GM18526 (cell line): ENCODE measurements around the gene MLEC.

Experiments
- POLR2A ChIP-seq: IDR thresholded peaks from 3 replicates; pipeline ENCODE4 v1.6.1; 2011; ENCODE audit not compliant: insufficient read length; ENCODE audit errors: extremely low read depth

Gene MLEC

DNA sequence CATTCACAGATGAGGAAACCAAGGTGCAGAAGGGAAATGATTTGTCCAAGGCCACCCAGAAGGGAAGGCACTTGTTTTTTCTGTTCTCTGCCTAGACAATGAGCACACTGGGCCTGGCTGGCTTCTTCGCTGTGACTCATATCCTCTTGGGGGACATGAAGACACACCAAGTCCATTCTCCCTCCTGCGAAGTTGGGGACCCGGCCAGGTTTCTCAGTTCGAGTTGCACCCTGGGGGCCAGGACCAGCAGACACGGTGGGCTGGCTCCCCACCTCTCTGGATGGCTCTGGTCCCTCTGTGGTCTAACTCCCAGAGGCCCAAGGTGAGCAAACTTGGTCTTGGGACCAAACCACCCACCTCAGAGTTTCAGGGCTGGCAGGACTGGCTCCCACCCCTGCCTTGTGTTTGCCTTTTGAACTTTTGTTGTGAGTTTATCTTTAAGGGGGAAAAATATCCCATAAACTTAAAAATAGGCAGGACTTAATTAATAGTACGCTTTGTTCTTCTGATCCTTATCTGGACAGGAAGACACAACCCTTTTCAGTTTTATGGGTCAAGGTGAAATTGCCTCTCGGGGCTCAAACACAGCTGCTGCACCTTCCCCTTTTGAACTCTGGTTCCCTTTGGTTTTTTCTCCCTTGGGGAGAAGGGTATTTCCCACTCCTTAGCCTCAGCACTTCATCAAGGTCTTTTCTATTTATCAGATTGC is 9.0 kb upstream of the MLEC start:
- TF ChIP-seq POLR2A: no peak

DNA sequence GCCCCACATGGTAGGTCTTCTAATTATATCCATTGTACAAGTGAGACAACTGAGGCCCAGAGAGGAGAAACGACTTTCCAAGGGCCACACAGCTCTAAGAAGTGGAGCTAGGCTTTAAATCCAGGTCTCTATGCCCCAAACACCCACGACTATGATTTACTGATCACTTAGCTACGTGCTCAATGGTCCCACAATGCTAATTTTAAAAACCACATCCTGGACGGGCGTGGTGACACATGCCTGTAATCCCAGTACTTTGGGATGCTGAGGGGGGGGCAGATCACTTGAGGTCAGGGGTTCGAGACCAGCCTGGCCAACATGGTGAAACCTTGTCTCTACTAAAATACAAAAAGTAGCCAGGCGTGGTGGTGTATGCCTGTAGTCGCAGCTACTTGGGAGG is 8.4 kb upstream of the MLEC start:
- no peak for TF ChIP-seq POLR2A

DNA sequence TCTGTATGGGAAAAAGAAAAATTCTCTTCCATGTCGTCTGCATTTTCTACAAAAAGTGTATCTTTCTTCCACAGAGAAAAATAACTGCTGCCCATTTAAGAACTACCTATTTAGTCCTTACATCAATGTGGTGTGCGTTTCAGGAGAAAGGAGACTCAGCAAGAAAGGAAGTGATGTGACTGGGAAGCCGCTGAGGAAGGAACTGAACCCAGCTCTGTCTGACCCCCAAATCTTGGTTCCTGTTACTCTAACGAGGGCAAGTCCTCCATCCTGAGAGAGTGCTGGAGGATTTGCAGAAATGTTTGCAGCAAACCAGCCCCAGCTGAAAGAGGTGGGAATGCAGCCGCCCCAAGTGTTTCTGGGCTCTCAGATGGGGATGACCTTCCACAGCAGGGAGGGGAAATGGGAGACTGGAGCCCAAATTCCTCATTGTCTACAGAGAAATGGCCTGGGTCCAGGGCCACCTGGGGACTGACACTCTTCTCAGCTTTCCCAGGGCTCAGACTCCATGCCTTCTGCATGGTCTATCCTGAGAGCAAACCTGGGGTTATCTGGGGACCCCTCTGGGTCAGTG is 6.7 kb upstream of the MLEC start:
- TF ChIP-seq POLR2A: no peak

DNA sequence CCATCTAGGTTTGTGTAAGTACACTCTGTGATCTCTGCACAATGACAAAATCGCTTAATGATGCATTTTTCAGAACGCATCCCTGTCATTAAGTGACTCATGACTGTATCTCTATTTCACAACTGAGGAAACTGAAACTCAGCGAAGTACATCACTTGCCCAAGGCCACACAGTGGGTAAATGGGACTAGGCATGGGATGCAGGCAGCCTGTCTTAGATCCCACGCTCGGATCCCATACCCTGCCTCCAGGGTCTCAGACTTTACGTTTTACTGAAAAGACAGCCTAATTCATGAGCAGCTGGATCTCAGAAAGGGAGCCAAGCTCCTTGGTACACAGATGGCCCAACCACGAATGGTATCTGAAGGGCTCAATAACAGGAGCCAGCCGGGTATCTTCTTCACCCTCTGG is 2.4 kb upstream of the MLEC start:
- no peak for TF ChIP-seq POLR2A

DNA sequence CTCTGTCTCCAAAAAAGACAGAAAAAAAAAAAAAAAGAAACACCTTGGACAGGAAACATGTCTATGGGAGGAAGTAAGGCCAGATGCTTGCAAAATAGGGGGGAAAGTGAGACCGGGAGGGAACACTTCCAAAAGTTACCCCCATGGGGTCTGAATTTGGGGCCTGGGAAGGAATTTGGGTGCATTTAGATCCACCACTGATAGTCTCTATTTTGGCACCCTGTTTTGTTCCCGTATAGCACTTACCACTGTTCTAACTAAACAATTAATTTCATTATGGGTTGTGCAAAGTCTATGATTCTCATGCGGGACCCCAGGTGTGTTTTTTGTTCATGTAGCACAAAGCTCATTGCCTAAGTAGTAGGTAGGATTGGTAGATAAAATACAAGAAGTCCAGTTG is 1.4 kb upstream of the MLEC start:
- no peak for TF ChIP-seq POLR2A

DNA sequence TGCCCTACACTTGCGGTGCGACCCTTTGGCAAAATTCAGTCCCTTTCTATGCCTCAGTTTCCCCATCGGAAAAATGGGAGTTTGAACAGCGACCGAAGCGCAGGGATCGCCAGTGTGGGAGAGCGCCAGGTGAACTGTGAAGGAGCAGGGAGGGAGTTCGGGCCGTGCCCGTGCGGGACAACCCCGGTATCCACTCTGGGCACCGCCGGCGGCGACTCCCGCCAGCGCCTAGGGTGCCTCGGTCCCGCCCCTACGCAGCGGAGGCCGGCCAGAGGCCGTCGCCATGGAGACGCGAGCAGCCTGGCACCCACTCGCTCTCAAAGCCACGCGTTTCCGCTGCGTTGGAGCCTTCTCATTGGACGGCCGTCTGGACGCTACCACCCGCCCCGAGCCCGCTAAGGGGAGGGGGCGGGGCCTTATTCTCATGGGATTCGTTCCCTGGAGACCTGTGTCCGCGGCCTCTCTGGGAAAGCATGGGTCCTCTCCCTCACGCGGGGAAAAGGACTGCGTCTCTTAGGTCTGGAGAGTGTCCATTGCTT is 729 bp upstream of the MLEC start:
- TF ChIP-seq POLR2A: peak; percentile 77

DNA sequence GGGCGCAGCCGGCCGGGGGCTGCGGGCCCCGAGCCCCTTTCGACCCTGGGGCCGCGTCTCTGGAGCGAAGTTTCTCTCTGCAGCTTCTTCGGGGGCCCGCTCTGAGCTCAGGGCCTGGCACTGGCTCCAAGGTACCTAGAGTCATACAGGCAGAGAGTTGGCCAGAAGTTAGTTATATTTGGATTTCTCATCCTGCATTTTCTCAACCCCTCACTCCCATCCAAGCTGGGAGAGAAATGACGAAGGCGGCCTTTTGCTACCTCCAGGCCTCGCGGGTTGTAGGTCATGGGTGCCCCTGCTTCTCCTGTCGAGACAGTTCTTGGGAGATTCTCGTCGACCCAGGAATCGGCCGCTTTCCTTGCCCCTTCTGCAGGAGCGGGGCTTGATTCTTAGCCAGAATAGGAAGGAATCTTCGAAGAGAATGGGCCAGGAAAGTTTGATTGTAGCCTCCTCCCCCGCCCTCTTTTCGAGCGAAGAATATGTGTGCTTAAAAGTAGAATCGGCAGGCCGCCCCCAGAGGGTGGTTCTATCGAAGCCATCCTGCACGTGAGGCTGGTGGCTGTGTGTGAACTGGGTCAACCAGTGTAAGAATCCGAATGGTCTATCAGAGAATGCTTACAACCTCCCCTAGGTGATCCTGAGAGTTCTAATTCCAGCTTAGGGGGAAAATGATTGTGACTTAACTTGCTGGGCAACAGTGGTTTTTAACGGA is 785 bp downstream of the MLEC start:
- TF ChIP-seq POLR2A: no peak

DNA sequence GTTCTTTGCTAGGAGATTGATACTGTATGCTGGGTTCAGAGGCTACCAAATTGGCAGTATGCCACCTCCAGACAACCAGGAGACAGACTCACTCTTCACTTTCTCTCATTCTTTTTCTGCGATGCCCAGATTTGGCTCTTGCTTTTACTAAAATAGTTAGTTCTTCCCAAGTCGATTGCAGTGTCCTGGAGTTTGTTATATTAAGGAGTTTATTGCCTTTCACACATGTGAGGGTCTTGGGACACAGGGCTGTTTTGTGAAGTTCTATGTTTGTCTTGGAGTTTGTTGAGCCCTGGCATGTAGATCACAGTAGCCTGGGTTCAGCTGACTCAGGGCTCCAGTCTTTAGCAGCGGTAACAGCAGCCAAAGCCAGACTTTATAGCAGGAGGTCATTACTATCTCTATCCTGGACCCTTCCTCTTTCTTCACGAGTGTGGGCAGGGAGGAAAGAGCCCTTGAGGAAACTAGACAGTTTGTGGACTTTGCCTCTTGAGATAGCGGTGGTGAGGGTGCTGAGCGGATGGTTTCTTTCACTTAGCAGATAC is 1.6 kb downstream of the MLEC start:
- TF ChIP-seq POLR2A: no peak

DNA sequence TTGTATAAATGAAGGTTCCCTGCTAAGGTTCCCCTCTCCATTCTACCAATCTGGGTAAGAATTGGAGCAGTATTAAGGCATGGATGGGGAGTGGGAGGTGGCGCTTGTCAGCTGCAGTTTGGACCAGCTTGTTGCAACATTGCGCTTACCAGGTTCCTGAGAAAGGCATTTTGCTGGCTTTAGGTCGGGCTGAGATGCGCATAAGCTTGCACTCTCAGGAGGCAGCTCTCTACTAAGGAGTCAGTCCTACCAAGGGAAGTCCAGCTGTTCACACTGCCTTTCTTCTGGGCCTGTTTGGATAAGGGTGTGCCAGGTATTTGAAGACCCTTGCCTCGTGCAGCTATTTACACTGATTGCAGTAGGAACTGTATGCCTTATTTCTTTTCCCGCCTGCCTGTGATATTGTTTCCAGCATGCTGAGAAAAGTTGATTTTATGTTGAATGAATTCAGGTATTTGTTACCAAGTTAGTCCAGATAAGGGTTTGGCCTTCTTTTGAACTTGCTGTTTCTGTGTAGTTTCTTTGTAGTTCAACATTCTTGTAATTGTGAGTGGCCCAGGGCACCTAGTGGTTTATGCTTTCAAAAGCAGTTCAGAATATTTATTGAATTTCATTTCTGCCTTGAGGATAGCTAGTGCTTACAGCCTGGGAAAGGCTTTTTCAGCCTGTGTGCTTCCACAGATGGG is 2.6 kb downstream of the MLEC start:
- TF ChIP-seq POLR2A: no peak

DNA sequence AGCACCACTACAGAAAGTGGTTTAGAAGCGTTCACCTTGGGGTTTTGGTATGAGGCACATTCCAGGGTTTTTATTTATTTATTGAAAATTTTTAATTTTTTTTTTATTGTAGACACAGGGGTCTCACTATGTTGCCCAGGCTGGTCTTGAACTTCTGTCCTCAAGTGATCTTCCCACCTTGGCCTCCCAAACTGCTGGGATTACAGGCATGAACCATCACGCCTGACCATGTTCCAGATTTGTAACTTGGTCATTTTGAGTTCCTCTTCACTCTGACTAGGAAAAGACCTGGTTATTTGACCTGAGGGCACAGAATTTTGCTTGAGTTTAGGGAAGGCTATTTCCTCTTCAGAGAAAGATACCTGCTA is 3.1 kb downstream of the MLEC start:
- no peak for TF ChIP-seq POLR2A

DNA sequence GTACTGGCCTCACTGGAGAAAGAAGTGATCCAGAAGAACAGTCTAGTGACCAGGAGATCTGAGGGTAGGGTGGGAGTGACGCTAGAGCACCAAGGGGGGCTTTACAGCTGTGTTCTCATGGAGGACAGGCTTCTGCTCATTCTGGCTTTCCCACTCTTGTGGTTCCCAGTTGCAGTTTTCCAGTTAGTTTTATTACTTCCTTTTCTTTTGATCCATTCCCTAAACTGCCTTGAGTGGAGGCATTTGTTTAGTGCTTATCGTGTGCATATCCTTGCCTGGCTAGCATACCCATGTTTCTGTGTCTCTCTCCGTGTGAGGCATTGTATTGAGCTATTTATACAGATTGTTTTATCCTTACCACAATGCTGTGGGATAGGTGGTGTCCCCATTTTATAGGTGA is 4.0 kb downstream of the MLEC start:
- no peak for TF ChIP-seq POLR2A

DNA sequence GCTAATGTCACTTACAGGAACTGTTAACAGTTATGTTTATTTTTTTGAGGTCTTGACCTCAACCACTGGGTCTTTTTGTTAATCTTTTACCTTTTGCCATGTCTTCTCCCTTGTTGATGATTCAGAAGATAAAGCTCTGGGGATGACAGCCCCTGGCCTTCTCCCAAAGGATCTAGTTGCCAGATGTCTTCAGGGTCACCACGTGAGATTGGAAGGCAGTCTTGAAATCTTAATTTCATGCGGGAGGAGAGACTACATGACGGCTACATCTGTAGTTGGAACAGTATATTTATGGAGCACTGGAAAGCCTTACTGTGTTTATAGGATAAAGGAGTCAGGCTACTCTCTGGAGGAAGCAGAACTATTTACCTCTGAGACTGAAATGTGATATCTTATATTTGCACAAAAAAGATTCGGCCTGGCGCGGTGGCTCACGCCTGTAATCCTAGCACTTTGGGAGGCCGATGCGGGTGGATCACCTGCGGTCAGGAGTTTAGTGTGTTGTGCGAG is 5.6 kb downstream of the MLEC start:
- TF ChIP-seq POLR2A: no peak

DNA sequence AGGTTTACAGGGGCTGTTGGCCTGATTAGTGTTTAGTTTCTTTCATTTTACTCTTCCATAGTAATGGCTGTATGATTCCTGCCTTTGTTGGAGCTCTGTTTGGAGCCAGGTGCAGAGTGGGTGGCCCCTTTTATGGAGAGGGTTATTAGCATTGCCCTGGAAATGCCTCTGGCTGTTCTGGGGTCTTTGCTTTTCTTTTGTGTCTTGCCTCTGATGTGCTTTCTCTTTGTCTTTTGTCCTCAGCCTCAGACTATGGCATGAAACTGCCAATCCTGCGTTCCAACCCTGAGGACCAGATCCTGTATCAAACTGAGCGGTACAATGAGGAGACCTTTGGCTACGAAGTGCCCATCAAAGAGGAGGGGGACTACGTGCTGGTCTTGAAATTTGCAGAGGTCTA is 6.9 kb downstream of the MLEC start:
- no peak for TF ChIP-seq POLR2A

DNA sequence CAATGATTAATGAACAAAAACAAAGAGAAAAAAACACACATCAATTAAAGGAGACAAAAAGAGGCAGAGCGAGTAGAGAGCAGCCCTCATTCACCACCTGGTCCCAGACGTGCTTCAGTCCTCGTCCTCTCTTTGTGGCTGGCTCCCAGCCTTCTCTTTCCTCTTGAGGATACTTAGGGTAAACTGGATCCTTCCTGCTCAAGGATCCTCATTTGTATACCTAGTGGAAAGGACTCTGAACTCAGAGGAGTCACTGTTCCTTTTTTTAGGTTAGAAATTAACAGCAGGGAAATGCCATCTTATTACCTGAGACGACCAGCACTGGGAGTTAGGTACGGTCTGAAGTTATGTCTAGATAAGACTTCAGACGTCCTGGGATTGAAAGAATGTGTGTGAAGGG is 9.7 kb downstream of the MLEC start:
- no peak for TF ChIP-seq POLR2A

DNA sequence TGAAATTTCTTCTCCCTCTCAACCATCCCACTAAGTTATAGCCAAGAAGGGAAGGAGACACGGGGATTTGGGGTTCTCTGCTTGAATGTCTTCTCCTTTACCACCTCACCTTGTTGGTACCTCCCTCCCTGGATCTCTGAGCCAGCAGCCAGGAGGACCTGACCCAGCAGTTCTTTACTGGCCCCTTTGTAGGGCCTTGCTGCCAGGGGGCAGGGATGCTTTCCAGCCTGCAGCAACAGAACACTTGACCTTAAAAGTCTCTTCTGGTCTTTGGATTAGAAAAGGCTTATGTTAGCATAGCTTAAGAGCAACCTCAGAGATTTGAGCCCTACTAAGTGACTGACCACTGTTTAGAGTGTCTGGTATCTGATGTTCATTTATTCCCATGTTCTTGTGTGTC is 10.4 kb downstream of the MLEC start:
- no peak for TF ChIP-seq POLR2A
